GM12878 (cell line): ENCODE results near the gene ZNF57.

ENCODE experiments used
- ASH2L ChIP-seq: fragments of 300-600, 200-600 bp; sonication (generic); IDR thresholded peaks from 2 replicates; pipeline ENCODE4 v1.6.1; 2017; ENCODE audit warnings: low read depth, mild to moderate bottlenecking, borderline replicate concordance
- CTCF ChIP-seq, 3 experiments: IDR thresholded peaks in 2 of 3; conservative IDR thresholded peaks in 1 of 3; 2 replicates each; pipeline ENCODE4 v1.5.1; 2011; ENCODE audit warnings: low read depth in 3 of 3, low read length in 3 of 3, mild to moderate bottlenecking in 3 of 3, control low read depth in 2 of 3, moderate library complexity in 2 of 3, inconsistent platforms in 1 of 3, mixed read lengths in 1 of 3; ENCODE audit not compliant: control insufficient read depth in 2 of 3, insufficient read depth in 1 of 3; ENCODE audit errors: extremely low read depth in 1 of 3
- E2F4 ChIP-seq: IDR thresholded peaks from 2 replicates; pipeline ENCODE4 v1.6.1; 2012; ENCODE audit warnings: low read depth, low read length, improper control_type of control experiment
- ELK1 ChIP-seq: IDR thresholded peaks from 2 replicates; pipeline ENCODE4 v1.6.1; 2012; ENCODE audit warnings: low read depth, low read length, improper control_type of control experiment
- EP300 ChIP-seq, 2 experiments: fragments of 150-350 bp in 1 of 2; IDR thresholded peaks; 2 replicates each; pipeline ENCODE4 v1.6.1; 2011 to 2012; ENCODE audit warnings: low read depth in 2 of 2, low read length in 2 of 2, borderline replicate concordance in 1 of 2, improper control_type of control experiment in 1 of 2, inconsistent platforms in 1 of 2; ENCODE audit not compliant: control insufficient read depth in 1 of 2
- ESRRA ChIP-seq: IDR thresholded peaks from 2 replicates; pipeline ENCODE4 v1.6.1; 2012; ENCODE audit warnings: mild to moderate bottlenecking, low read length, improper control_type of control experiment
- FOXM1 ChIP-seq: IDR thresholded peaks from 2 replicates; pipeline ENCODE4 v1.6.1; 2012; ENCODE audit warnings: low read depth, mild to moderate bottlenecking, inconsistent platforms, low read length, moderate library complexity
- MYC ChIP-seq: IDR thresholded peaks from 2 replicates; pipeline ENCODE4 v1.6.1; 2011; ENCODE audit warnings: mild to moderate bottlenecking, low read length, moderate library complexity, inconsistent platforms; ENCODE audit not compliant: insufficient read depth, insufficient replicate concordance, insufficient read length, severe bottlenecking
- POLR2A ChIP-seq: IDR thresholded peaks from 2 replicates; pipeline ENCODE4 v1.6.1; 2011; ENCODE audit warnings: low read depth, mild to moderate bottlenecking, low read length
- POU2F2 ChIP-seq: IDR thresholded peaks from 3 replicates; pipeline ENCODE4 v1.6.1; 2011; ENCODE audit warnings: low read depth, mild to moderate bottlenecking, low read length, borderline replicate concordance
- RCOR1 ChIP-seq: conservative IDR thresholded peaks from 2 replicates; pipeline ENCODE4 v1.6.1; 2012; ENCODE audit warnings: low read depth, low read length, improper control_type of control experiment
- SREBF2 ChIP-seq: IDR thresholded peaks from 2 replicates; pipeline ENCODE4 v1.6.1; 2012; ENCODE audit warnings: mild to moderate bottlenecking, low read length
- TCF12 ChIP-seq: IDR thresholded peaks from 2 replicates; pipeline ENCODE4 v1.6.1; 2011; ENCODE audit warnings: low read depth, mild to moderate bottlenecking, low read length
- USF2 ChIP-seq: IDR thresholded peaks from 2 replicates; pipeline ENCODE4 v1.6.1; 2011; ENCODE audit warnings: low read depth, low read length, improper control_type of control experiment, borderline replicate concordance

GRCh38 chr19:2906631-2907195 lies 6.0 kb downstream of the ZNF57 start:
- TF ChIP-seq POLR2A (no peak), CTCF (IDR thresholded peaks at IDR 0.05 in 2 of 3, conservative IDR thresholded peaks at IDR 0.05 in 1 of 3; ENCODE audit: control insufficient read depth in 2 of 3, extremely low read depth in 1 of 3, insufficient read depth in 1 of 3, low read depth in 3 of 3, low read length in 3 of 3) (no peak), MYC (no peak), RCOR1 (no peak), ESRRA (no peak), POU2F2 (no peak), ASH2L (no peak), EP300 (IDR thresholded peaks at IDR 0.05; ENCODE audit: borderline replicate concordance in 1 of 2, control insufficient read depth in 1 of 2, low read depth in 2 of 2, low read length in 2 of 2) (no peak), USF2 (no peak), SREBF2 (no peak), ELK1 (no peak), FOXM1 (no peak), TCF12 (no peak), E2F4 (no peak)
